T-helper 2 cell treated with Interferon-gamma antibody and Interleukin-4, amounts not matched to agents 5 μg/mL and 100 μg/mL, for 36 hours (primary cell): Measurements from ENCODE around the gene SLC35C1.

Source experiments
- DNase-seq: peaks from one replicate; pipeline ENCODE4 v3.0.0; 2021; ENCODE audit warnings: low spot score
- H3K27ac Mint-ChIP-seq: one replicate; pipeline ENCODE4 v1.8.0; 2021; ENCODE audit warnings: mild to moderate bottlenecking, mixed read lengths
- H3K27me3 Mint-ChIP-seq: one replicate; pipeline ENCODE4 v1.8.0; 2021; ENCODE audit warnings: low read depth, mixed read lengths
- H3K36me3 Mint-ChIP-seq: one replicate; pipeline ENCODE4 v1.8.0; 2021; ENCODE audit warnings: low read depth, mixed read lengths
- H3K4me1 Mint-ChIP-seq: one replicate; pipeline ENCODE4 v1.8.0; 2021; ENCODE audit warnings: low read depth, mixed read lengths
- H3K4me3 Mint-ChIP-seq: one replicate; pipeline ENCODE4 v1.8.0; 2022; ENCODE audit warnings: mild to moderate bottlenecking, moderate library complexity, mixed read lengths
- H3K9me3 Mint-ChIP-seq: one replicate; pipeline ENCODE4 v1.8.0; 2021; ENCODE audit warnings: mixed read lengths

The SLC35C1 gene

DNA sequence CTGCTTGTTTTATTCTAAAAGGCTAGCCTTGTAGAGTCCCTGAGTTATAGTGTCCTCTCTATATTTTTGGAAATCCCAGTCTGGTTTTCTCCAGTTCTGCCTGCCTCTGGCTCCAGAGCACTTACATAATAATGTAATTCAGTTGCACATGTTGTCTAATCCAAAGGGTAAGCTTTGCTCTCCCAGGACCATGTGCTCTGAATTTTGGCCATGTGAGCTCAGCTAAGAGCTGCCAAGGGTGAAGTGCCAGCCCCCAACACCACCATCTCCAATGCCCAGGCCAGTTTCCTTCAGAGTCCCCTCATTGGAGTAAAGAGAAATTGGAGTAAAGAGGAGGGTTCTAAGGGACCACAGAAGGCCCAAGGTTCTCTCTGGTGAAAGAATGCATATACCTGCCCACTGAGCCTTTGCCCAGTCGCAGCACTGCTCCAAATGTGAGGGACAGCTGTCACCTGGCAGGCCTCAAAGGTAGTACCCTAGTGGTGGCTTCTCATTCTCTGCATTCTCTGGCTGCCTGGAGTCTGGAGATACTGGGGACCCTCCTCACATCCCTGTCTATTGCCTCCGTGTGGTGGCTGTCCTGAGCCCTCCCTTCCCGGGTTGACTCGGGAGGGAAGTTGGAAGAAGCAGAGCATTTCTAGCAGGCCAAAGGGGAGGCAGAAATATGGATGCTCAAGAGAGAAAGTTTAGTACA is 47.2 kb downstream of the SLC35C1 start:
- Mint-ChIP-seq H3K4me1 (peaks cover 18% of the 10 kb centered on the region), H3K4me3 (no peak overlapping the region), H3K27ac (no peak overlapping the region), H3K27me3 (no peaks in the 10 kb centered on the region), H3K9me3 (no peaks in the 10 kb centered on the region), H3K36me3 (peaks cover 4% of the 10 kb centered on the region)
- no peak for DNase-seq

DNA sequence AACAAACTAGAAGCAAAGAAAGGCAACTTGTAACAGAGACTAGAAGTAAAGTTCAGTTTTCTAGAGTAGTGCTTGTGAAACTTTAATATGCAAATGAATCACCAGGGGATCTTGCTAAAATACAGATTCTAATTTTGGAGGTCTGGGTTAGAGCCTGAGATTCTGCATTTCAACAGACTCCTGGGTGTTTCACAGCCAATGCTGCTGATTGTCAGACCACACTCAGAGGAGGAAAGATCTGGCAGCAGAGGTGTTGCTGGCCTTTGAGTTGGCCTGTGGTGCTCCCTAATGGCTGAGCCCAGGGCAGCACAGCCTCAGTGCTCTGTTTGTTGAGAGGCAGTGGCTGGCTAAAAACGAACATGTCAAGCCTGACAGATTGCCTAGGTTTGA is 47.8 kb downstream of the SLC35C1 start:
- DNase-seq = no peak
- Mint-ChIP-seq H3K9me3 (no peaks in the 10 kb centered on the region), H3K4me1 (peaks cover 18% of the 10 kb centered on the region), H3K36me3 (peaks cover 8% of the 10 kb centered on the region), H3K27me3 (no peaks in the 10 kb centered on the region), H3K27ac (no peak overlapping the region), H3K4me3 (no peak overlapping the region)

DNA sequence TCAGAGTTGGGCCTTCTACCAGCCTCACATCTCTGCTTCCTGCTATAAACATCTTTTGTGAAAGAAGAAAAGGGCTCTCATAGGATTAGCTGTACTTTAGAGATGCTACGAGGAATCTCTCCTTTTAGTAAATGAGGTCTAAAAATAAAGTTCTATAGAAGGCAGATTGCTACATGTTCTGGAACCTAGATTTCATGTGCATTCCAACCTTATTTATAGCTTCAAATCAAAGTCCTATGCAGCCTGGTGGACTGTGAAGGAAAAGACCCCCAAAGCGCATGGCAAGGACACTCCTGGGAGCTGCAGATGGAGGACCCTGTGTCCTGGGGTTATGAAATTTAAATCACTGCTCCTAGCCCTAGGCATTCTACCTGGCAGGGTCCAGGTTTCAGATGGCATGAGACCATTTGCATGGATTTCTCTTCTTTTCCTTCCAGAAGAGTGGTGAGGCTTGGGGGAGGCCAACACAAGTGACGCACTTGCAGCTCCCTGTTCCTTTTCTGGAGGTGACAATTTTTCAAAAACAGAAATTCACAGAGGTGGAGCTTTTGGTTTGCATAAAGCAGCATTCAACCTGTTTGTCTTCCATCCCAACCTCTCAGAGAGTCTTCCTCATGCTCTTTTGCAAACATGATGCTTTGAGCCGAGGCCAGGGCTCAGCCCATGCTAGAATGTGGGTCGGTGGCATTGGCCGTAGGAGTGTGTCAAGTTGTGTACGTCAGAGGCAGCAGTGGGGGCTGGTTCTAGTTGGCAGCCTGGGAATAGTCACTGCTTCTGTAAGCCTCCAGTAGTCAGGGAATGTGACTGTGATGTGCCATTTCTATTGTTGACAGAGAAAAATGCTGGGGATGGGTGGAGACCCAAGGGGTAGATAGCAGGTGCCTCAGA is 48.6 kb downstream of the SLC35C1 start:
- H3K4me1 Mint-ChIP-seq = peaks cover 13% of the 10 kb centered on the region
- no peak for DNase-seq
- H3K4me3 Mint-ChIP-seq = no peak overlapping the region
- no peaks in the 10 kb centered on the region for H3K9me3 Mint-ChIP-seq
- no peak overlapping the region for H3K27ac Mint-ChIP-seq
- H3K36me3 Mint-ChIP-seq = peaks cover 10% of the 10 kb centered on the region
- H3K27me3 Mint-ChIP-seq = no peaks in the 10 kb centered on the region

DNA sequence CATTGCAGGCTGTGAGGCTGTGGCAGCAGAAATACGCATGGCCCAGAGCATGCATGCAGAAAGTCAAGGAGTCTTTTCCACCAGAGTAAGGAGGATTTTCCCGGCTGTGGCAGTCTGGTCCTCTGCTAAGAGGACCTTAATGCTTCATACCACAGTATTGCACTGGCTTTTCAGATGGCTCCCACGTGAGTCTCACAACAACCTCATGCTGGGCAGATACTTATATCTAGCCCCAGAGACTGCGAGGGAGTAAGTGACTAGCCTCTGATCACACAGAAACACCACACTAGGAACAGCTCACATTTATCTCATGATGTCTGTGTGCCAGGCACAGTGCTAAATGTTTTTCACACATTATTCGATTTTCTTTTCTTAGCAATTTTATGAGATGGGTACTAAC is 50.4 kb downstream of the SLC35C1 start:
- no peak for DNase-seq
- H3K9me3 Mint-ChIP-seq = no peaks in the 10 kb centered on the region
- no peaks in the 10 kb centered on the region for H3K27me3 Mint-ChIP-seq
- peaks cover 14% of the 10 kb centered on the region for H3K36me3 Mint-ChIP-seq
- no peak overlapping the region for H3K4me3 Mint-ChIP-seq
- H3K27ac Mint-ChIP-seq = no peak overlapping the region
- peaks cover 3% of the 10 kb centered on the region for H3K4me1 Mint-ChIP-seq

DNA sequence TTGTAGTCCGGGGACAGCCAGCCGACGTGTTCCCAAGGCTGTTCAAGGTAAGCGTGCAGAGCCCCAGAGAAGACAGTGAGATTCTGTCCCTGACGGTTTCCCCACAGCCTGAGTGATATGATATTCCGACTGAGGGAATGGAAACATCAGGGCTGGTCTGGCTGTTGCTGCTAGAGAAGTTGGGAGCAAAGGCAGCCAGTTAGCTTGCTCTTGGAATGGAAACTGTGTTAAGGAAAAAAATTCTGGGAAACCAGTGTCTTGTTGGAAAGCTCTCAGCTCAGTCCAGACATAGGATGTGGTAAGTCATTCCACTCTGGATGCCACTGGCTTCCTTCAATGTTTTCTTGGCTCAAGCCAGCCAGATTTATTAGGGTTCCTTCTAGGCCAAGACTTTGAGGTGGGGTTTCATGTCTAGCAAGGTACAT is 51.1 kb downstream of the SLC35C1 start:
- no peaks in the 10 kb centered on the region for H3K9me3 Mint-ChIP-seq
- DNase-seq = no peak
- no peaks in the 10 kb centered on the region for H3K4me1 Mint-ChIP-seq
- H3K27ac Mint-ChIP-seq = no peak overlapping the region
- no peaks in the 10 kb centered on the region for H3K27me3 Mint-ChIP-seq
- H3K36me3 Mint-ChIP-seq = peaks cover 14% of the 10 kb centered on the region
- no peak overlapping the region for H3K4me3 Mint-ChIP-seq

DNA sequence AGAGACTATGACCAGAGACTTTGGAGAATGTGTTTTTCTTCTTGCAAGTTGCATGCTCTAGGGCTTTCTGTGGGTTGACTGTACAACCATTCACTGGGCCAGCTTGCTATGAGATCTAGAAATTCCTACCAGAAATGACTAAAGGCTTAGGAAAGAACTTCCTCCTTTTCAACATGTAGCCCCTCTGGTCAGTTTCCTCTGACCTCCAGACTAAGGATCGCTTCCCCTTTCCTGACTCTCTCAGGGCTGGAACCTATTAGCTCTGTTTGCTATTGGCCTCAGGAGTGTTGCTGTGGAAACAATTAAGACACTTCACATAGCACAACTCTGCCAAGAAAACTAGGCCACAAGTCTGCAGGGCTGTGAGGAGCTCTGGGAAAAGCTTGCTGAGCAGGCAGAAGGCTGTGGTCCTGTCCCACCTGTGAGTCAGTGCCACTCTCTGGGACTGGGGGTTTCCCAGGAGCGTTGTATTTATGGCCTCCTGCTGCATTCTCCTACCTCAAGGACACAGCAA is 53.1 kb downstream of the SLC35C1 start:
- peaks cover 29% of the 10 kb centered on the region for H3K36me3 Mint-ChIP-seq
- no peaks in the 10 kb centered on the region for H3K9me3 Mint-ChIP-seq
- H3K27me3 Mint-ChIP-seq = no peaks in the 10 kb centered on the region
- DNase-seq = no peak
- no peaks in the 10 kb centered on the region for H3K4me1 Mint-ChIP-seq
- no peak overlapping the region for H3K27ac Mint-ChIP-seq
- H3K4me3 Mint-ChIP-seq = no peak overlapping the region

DNA sequence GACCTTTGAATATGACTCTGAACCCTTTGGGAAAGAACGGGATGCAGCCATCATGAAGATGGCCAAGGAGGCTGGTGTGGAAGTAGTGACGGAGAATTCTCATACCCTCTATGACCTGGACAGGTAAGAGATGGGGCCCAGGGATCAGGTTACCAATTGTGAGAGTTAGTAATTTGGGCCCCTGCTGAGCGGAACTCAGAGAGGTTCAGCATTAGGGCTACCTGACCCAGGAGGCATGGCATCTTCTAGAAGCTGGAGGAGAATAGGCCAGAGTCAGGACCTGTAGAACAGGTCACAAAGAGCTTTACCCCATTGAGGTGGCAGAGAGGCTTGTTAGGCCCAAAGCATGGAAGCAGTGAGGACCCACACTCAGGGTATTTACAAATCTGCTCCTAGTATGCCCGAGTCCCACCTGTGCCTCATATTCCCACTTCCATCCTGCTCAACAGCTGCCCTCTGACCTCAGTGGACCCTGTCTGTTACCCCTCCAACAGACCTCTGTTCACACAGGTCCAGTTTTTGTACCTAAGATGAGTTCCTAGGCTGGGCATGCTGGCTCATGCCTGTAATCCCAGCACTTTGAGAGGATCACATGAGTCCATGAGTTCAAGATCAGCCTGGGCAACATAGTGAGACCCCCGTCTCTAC is 53.9 kb downstream of the SLC35C1 start:
- no peaks in the 10 kb centered on the region for H3K4me1 Mint-ChIP-seq
- H3K4me3 Mint-ChIP-seq = no peak overlapping the region
- no peaks in the 10 kb centered on the region for H3K27me3 Mint-ChIP-seq
- no peaks in the 10 kb centered on the region for H3K9me3 Mint-ChIP-seq
- H3K36me3 Mint-ChIP-seq = peaks cover 31% of the 10 kb centered on the region
- no peak for DNase-seq
- no peak overlapping the region for H3K27ac Mint-ChIP-seq

DNA sequence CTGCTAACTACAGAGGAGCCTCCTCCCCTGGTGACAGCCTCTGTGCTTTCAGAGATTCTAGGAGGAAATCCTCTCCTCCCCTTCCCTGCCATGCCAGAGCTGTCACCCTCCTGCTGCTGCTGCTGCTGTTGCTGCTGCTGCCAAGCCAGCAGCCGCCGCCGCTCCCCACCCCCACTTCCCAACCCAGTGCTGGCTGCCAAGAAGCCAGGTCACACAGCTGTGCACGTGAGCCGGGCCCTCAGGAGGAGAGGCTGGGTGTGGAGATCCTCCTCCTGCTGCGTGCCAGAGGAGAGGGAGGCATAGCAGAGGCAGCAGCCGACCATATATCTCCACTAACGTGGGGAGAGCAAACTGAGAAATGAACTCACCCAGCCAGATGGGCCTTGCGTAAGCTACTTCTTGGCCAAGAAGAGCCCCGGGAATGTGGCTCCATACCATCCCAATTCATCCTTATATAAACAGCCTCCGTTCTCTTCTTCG is 54.8 kb downstream of the SLC35C1 start:
- no peak for DNase-seq
- no peaks in the 10 kb centered on the region for H3K4me1 Mint-ChIP-seq
- no peaks in the 10 kb centered on the region for H3K27me3 Mint-ChIP-seq
- H3K9me3 Mint-ChIP-seq = no peaks in the 10 kb centered on the region
- no peak overlapping the region for H3K4me3 Mint-ChIP-seq
- H3K36me3 Mint-ChIP-seq = peaks cover 31% of the 10 kb centered on the region
- H3K27ac Mint-ChIP-seq = no peak overlapping the region

DNA sequence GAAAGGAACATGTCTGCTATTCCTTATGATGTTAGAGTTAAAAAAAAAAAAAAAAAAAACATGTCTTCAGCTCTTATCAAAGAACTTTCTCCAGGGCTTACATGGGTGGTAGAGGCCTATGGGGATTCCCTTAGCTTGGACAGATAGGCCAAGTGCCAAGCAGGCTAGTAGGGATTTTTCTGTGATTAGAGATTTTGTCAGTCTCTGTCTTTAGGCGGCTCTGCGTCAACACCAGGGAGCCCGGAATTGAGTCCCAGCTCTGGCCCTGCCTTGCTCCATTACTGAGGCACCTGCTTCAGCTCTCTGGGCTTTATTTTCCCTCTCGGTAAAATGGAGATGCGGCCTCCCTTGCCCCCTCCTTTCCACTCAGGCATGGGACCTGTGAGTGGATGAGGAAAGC is 55.4 kb downstream of the SLC35C1 start:
- Mint-ChIP-seq H3K27ac (no peak overlapping the region), H3K9me3 (no peaks in the 10 kb centered on the region), H3K4me1 (no peaks in the 10 kb centered on the region), H3K4me3 (no peak overlapping the region), H3K27me3 (no peaks in the 10 kb centered on the region), H3K36me3 (peaks cover 32% of the 10 kb centered on the region)
- no peak for DNase-seq

DNA sequence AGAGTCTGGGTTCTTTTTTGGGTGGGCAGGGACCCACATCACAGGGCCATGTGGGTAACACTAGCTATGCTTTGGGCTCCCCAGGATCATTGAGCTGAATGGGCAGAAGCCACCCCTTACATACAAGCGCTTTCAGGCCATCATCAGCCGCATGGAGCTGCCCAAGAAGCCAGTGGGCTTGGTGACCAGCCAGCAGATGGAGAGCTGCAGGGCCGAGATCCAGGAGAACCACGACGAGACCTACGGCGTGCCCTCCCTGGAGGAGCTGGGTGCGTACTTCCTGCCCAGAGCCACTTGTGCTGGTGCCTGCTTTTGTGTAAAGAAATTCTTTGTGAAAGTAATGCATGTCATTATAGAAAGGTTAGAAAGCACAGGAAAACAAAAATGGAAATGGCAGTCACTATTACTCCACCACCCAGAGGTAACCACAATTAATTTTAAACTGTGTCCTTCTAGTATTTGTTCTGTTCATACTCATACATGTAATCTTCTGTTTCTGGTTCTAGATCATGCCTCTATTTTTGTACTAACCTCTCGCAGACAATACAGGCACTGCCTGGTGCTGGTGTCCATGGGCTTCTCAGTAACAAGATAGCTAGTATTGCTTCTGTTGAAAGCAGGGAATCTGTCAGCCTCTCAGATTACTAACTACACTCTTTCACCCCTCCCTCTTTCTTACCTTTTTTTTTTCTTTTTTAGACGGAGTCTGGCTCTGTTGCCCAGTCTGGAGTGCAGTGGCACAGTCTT is 56.0 kb downstream of the SLC35C1 start:
- peaks cover 35% of the 10 kb centered on the region for H3K36me3 Mint-ChIP-seq
- DNase-seq = no peak
- no peak overlapping the region for H3K27ac Mint-ChIP-seq
- no peak overlapping the region for H3K4me3 Mint-ChIP-seq
- H3K4me1 Mint-ChIP-seq = no peaks in the 10 kb centered on the region
- no peaks in the 10 kb centered on the region for H3K9me3 Mint-ChIP-seq
- H3K27me3 Mint-ChIP-seq = no peaks in the 10 kb centered on the region
